Left cardiac atrium (tissue), 4 donors: ENCODE results near the gene LTB4R. TPM values are rescaled to one million over a fixed set of nuclear protein-coding genes. Genes with fewer than 3 reads are reported as not detected.
"Not testable (repeated sequence)": the region's sequence is repeated elsewhere in the genome, so short reads cannot be mapped to it uniquely, and the experiment has no call there.

Experiments
- ATAC-seq, 2 donors: fragments of 200-7000 bp; cut with Tn5 transposase; one replicate each; pipeline ENCODE4 v1.9.1; 2020; ENCODE audit warnings: mild to moderate bottlenecking in 2 of 2, moderate library complexity in 2 of 2
- DNase-seq: peaks from one replicate; pipeline ENCODE4 v3.0.0-alpha.2; 2020
- intact Hi-C, 2 donors: fragments of 100-400 bp; cut with DNase I; formaldehyde crosslinking; loops; one replicate each; pipeline versions ENCODE4 v1.14.1 to v1.15.1; 2022 to 2023
- total RNA-seq, 2 donors: library from RNA; stranded (reverse); fragmentation: NEBNext Ultra II Directional; extraction: Animal tissue kit (Norgen Biotek cat#: 25700); gene quantifications; one replicate each; pipeline ENCODE4 v1.2.1, GENCODE V29; 2021
- donor health status: DM: no; HTN: yes; CAD: no.
- donor health status: DM: no; HTN: yes; CAD: no; lungs with severe emphysema.
- donor health status: DM: yes; HTN: yes; CAD: no.
- donor health status: Dilated cardiomyopathy.

The LTB4R gene
- total RNA-seq, 2 donors from 2014 or later = 2.8 to 3.2 TPM

DNA sequence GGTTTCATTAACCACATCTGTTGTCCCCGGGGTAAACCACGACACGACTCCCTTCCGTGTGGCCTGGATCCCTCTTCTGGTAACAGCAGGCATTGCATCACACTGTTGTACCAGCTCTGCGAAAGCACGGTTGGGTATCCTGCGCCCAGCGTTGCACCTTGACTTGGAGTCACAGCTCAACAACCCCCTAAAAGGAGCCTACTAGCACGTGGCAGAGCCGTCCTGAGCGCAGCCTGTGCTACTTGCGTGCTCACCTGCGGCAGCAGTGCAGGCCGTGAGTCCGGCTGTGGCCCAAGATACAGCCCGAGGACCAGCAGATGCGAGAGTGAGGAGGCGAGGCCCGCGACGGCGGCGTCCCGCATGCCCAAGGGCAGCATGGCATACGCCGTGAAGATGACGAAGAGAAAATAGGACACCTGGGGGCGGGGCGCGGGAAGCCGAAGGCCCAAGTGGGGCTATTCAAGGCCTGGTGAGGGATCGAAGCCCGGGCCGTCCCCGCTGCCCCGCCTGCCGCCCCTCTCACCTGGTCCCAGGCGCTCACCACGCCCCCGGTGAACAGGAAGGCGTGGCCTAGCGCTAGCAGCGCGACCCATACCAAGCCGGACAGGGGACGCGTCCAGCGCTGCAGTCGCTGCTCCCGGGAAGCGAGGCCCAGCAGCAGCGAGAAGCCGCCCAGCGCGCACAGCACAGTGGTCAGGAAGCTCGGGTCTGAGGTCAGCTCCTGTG is 21.1 kb downstream of the LTB4R start:
- intact Hi-C loops = loop anchor here (2.0 to 5.0 kb wide), 2 partner anchors 100 to 104 kb away; no protein-coding TSS in a partner anchor
- DNase-seq = peak; percentile 74
- ATAC-seq = peak; percentile 55 to 67

DNA sequence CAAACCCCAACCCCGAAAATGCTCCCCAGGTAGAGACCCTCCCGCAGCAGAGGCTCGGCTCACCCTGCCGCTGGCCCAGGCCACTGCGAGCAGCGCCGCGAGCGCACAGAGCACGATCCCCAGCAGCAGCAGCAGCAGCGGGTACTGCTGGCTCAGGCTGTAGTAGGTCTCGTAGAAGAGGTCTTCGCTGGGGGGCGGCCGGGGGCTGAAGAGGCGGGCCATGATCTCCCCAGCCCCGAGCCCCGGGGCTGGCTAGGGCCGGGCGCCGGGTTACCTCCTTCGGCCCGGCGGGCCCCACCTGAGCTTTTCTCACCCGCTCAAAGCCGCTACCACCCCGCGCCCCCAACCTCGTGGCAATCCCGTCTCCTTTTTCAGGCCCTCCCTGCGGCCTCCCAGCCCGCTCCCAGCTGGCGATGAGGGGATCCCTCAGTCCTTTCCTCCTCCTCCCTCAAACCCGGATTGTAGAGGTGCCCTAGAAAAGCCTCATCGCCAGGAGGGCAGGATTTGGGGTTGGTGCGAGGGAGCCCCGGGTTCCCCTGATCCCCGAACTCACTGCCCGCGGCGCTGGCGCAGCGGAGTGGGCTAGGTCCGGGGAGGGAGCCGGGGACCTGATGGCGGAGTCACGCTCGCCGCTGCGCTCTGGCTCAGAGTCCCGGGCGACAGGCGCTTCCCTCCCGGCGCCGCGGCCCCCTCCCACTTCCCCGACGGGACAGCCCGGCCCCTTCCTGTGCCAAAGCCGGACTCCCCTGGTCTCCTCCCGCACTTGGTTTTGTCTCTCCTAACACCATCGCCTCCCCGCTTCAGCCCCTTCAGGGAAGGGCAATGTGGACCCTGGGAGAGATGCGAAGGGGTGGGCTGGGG is 23.4 kb downstream of the LTB4R start, which contains the start of gene ADCY4:
ADCY4 (minus strand) TSS at position 641 of the 861 bp plus-strand sequence; CDS start at position 222, 419 bp downstream.
- ATAC-seq (peak; percentile 19 to 24), DNase-seq (peak; percentile 81)
- intact Hi-C loops = loop anchor here in 1 of 2 donors (5.0 kb wide), 1 partner anchor 98 kb away; no protein-coding TSS in a partner anchor

DNA sequence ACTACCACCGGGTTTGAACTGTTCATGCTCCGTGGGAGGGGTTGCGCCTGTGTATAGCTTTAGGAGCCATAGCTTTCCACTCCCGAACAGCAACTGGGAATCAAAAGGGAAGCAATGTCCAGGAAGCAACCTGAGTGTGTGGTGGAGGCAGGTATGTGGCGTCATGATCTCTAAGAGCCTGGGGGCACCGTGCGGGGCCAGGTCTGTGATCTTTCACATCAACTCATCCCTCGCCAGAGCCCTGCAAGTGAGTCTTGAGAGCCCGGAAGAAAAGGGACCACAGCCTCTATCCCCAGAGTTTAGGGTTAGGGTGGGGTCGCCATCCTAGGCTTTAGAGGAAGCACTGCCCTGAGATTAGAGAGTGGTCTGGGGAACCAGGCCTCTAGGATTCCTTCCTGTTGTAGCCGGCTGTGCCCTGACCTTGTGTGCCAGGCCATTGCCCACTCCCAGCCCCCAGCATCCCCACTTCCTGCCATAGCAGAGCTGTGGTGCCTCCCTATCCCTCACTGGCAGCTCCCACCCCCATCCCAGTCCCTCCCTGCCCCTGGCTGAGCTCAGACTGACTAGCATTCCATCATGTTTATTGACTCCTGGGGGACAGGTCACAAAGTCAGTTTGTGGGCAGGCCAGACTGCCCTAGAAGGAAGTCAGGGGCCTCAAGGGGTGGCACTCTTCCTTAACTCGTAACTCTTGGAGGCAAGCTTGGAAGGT is 24.3 kb downstream of the LTB4R start:
- DNase-seq = no peak
- no peak for ATAC-seq
- intact Hi-C loops = no loop called here

DNA sequence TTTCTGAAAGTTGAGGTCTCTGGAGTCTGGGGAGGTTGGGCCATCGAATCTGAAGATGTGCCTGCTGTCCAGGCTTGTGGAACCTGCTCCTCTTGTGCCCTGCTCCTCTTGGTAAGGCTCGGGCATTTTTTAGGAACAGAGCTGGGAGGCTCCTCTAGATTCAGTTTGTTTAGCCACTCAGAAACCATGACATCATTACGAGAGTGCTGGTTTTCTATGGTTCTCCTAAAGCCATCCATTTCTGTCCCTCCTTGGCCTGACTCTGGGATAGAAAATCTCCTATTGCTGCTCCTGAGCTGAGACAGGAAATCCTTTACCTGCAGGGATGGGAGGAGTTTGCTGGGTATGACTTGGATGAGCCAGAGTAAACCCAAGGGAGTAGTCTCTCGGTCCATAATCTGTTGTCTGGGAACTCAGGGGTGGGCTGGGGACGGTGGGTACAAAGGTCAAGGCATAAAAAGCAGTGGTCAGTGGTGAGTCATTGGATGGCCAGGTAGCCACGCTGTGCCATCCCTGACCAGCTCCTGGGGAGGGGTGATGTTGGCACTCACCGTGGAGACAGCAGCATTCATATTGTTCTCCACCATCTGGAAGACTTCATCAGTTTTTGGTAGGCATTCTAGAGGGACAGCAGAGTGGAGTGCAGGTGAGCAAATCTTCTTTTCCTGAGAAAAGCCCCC is 26.0 kb downstream of the LTB4R start:
- DNase-seq = no peak
- intact Hi-C loops = no loop called here
- no peak for ATAC-seq

DNA sequence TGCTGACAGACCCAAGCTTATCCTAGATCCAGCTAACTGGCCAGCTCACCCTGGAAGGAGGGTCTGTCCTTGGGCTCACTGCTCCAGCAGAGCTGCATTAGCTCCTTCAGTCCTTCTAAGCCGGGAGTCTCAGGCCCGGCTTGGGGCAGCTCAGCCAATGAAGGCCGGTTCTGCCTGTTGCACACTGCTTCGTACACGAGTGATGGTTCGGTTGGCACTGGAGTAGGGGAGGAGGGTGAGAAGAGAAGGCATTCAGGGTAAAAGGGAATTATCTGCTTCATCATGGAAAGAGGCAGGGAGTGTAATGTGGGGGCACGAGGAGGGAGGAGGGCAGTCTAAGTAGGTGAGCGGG is 26.5 kb downstream of the LTB4R start:
- intact Hi-C loops = no loop called here
- DNase-seq (no peak), ATAC-seq (no peak)

DNA sequence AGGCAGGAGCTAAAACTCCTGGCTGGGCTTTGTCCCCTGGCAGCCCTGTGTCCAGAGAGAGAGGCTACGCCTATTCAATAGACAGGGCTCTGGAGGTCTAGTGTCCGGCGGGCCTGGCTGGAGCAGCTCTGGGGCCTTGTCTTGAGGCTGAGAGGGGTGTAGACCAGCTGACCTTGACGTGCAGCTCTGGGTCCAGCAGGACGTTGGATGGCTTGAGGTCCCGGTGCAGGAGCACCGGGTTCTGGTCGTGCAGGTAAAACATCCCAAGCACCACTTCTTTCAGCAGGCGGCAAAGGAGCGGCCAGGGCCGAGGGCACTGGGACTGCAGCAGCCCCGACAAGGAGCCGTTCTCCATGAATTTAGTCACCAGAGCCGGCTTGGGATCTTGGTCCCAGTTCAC is 27.5 kb downstream of the LTB4R start:
- intact Hi-C loops = no loop called here
- DNase-seq (no peak), ATAC-seq (no peak)

DNA sequence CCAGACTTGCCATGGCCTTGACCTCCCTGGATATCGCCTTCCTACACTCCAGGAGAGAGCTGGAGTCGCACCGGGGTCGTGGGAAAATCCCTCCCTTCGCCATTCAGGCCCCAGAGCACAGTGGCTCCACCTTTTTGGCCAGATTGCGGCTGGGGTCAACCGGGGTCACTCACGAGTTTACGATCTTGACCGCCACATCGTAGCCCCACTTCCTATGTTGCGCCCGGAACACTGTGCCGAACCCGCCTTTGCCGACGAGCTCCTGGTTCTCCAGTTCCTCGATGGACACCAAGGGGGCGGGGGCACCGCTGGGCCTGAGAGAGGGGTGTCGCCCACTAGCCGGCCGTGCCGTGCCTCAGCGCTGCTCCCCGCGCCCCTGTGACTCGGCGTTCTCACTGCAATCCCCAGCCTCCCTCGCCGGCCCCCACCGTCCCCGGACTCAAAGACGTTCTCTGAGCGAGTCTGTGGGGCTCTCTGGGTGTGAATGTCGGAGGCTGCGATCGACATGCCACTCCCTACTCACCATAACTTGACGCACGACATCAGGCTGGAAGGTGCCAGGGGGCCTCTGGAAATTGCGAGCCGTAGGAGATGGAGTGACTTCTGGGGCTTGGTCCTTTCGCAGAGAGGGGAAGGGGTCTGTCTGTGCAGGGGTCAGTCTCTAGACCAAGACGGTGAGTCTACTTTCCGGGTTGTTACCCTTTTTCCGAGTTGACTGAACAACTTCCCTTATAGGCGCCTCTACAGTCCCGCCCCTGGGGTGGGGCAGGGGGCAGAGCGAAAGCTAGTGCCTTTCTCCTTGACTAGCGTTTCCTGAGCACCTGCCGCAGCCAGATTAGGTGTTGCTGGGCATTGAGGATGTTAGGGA is 28.2 kb downstream of the LTB4R start, which contains the start of gene RIPK3:
RIPK3 (minus strand) TSS at position 708 of the 868 bp plus-strand sequence; CDS start at position 543, 165 bp downstream.
- ATAC-seq = peak; percentile 54 to 72
- peak; percentile 77 for DNase-seq

DNA sequence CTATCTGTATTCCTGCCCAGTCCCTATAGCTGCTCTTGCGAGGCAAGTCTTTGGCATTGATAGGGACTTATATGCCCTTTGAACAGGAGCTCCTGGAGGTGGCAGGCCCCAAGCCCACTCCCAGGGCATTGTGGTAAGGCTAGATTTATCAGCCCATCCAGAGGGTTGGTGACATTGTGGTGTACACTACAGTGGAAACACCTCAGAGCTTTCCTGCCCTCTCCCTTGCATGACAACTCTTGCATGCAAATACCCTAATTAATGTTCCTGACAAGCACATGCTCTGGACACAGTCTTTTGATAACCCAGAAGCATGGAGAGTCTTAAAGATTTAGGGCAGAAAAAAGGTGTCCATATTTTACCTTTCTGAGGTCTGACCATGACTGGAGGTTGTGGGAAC is 29.3 kb downstream of the LTB4R start:
- intact Hi-C loops = no loop called here
- no peak for ATAC-seq

More for the DNA sequence above, 28.2 kb downstream of the LTB4R start, which contains the start of gene RIPK3:
- intact Hi-C loops = no loop called here

DNA sequence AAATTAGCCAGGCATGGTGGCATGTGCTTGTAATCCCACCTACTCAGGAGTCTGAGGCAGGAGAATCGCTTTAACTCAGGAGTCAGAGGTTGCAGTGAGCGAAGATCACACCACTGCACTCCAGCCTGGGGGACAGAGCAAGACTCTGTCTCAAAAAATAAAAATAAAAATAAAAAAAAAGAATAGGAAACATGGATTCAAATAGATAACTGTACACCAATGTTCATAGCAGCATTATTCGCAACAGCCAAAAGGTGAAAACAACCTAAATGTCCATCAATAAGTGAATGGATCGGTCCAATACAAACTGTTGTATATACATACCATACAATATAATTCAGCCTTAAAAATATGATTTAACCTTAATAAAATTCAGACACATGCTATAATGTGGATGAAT is 31.6 kb downstream of the LTB4R start:
- ATAC-seq = no peak
- DNase-seq = no peak
- intact Hi-C loops = no loop called here

More for the DNA sequence above, 29.3 kb downstream of the LTB4R start:
- DNase-seq = no peak

DNA sequence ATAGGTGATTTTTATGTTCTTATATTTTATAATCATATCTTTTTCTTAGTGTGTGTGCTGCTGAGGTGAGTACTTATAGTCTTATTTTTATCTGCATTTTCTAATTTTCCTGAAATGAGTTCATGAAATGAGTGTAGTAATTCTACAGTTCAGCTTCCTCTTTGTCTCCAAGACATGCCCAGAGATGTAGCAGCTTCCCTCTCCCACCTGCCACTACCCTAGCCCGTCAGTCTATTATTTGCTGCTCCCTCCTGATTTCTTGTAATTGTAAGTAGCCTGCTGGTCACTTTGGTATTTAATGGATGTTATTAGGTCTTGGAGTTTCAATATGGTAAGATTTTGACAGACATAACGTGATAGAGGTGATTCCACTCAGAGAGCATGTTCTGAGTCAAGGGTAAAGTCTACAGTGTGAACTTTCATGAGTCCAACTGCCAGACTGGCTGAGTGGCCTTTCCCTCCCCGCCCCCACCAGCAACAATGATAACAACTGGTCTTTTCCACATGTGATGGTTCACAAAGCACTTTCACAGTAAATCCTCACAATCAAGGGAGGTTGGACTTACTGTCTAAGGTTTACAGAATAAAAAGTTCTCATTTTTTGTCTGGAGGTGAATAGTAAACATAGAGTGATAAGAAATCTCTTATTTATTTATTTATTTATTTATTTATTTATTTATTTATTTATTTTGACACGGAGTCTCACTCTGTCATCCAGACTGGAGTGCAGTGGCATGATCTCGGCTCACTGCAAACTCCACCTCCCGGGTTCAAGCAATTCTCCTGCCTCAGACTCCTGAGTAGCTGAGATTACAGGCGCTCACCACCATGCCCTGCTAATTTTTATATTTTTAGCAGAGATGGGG is 32.7 kb downstream of the LTB4R start:
- no peak for DNase-seq
- intact Hi-C loops = no loop called here
- ATAC-seq = no peak

DNA sequence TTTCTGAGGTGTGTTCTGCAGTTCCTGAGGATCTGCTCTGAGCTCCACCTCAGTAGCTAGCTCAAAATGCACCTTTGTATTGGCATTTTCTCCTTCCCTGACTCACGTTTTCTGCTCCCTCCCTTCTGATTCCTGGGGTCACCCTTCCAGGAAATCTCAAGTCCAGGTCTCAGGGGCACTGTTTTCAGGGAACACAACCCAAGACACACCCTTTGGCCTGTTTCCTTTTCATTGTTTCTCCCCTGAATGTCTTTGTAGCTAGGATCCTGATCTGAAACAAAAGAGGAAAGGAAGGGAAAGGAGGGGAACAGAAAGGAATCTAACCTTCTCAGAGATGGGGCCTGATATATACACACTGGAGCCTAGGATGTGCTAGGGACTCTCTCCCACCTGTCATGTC is 35.8 kb downstream of the LTB4R start:
- intact Hi-C loops = no loop called here
- ATAC-seq (no peak), DNase-seq (no peak)

DNA sequence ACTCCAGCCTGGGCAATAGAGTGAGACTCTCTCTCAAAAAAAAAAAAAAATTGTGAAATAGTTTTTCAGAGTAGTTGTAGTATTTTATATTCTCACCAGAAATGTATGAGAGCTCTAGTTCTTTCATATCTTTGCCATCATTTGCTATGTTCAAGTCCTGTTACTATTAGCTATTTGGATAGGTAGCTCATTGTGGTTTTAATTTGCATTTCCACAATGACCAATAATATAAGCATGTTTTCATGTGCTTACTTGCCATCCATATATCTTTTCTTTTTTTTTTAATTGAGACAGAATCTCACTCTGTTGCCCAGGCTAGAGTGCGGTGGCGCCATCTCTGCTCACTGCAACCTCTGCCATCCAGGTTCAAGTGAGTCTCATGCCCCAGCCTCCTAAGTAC is 36.9 kb downstream of the LTB4R start:
- no peak for ATAC-seq
- intact Hi-C loops = no loop called here
- no peak for DNase-seq

DNA sequence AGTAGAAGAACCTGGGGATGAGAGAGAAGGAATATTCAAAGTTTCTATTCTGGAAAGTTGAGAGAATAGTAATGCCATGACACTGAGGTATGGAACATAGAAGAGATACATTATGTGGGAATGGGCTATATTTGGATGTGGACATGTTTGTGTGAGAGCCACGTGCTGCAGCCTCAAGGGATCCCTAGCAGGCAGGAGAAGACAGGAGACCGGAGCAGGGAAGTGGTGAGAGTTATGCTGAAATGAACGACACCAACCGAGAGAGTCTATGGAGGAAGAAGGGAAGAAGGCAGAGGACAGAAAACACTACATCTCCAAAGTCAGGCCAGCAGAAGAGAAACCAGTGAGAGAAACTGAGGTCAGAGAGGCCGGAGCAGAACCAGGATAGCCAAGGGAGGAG is 38.4 kb downstream of the LTB4R start:
- DNase-seq (no peak), ATAC-seq (no peak)
- intact Hi-C loops = no loop called here

DNA sequence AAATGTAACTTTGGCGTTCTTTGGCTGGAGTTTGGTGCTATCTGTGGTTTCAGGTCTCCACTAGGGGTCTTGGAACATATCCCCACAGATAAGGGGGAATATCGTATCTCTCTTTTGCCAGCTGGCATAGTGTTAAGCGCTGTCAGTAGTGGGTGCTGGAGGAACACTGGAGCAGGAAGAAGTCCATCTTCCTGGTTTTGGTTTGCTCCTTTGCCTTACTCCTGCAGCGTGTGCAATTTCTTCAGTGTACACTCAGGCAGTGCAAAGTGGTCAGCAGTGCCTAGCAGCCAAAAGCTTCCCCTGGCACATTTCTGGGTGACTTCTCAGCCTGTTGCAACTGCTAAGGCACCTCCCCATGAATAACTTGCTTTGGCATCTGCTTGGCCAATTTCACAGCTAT is 40.2 kb downstream of the LTB4R start:
- ATAC-seq = peak; percentile 70 to 74
- intact Hi-C loops = no loop called here
- DNase-seq = no peak

DNA sequence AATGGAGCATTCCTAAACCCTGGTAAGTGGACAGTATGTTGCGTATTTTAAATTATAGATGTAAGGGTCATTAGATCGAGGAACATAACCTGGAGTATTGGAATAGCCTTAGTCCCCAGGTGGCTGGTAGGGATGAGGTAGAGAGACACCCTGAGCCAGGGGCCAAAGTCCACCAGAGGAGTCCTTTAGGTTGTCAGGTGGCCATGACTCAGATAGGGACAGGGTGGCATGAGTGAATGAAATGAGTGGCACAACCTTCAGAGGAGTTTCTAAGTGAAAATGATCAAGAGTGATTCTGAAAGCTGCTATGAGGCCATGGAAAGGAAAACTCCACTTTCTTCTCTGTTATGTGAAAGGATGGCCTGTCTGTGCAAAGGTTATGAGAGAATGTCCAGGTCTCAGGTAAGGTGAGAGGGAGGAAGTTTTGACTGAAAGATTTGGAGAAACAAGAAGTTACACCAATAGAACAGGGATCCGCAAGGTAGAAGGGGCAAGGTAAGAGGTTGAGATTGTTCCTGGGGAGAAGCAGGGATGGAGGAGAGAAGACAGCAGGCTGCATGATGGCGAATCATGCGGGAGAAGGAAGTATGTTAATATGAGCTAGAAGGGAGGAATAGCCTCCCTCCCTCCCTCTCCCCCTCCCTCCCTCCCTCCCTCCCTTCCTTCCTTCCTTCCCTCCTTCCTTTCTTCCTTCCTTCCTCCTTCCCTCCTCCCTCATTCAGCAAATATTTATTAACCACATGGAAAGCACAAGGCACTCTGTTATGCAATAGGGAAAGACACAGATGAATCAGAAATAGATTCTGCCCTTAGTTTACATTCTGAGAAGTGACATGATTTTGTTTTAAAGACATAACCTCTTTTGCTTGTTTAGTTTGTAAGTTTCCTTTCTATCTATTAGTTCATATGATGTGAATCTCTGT is 42.5 kb downstream of the LTB4R start:
- no peak for DNase-seq

DNA sequence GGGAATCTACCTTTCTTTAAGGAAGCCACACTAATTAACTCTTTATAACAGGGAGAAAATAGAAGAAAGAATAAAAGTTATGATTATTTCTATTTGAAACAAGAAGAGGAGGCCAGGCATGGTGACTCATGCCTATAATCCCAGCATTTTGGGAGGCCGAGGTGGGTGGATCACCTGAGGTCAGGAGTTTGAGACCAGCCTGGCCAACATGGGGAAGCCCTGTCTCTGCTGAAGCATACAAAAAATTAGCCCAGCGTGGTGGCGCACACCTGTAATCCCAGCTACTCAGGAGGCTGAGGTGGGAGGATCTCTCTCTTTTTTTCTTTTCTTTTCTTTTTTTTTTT is 43.2 kb downstream of the LTB4R start:
- intact Hi-C loops, DNase-seq, ATAC-seq: not testable (repeated sequence)

More for the DNA sequence above, 42.5 kb downstream of the LTB4R start:
- intact Hi-C loops = no loop called here
- ATAC-seq = peak in 1 of 2 donors; percentile 55
